ENCODE results near the gene TRPM8.

TRPM8 gene

DNA sequence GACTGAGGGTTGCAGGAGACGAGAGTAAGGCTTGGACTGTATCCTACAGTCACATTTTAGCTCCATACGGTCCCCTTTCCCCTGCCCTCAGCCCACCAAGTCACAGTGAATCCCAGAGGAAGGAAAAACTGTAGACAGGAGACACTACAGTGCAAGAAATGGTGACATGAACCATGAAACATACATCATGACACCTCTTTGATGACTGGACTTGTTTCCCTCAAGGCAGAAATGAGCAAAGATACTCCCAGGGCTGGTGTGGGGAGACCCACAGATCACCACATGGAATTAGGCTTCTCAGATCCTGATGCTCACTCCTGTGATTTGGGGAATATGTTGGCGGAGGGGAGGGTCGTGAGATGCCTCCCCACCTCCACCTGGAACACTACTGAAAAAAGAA, 85.1 kb downstream of the TRPM8 start:
- DNase-seq (ENCODE audit: low read depth) = no peak

DNA sequence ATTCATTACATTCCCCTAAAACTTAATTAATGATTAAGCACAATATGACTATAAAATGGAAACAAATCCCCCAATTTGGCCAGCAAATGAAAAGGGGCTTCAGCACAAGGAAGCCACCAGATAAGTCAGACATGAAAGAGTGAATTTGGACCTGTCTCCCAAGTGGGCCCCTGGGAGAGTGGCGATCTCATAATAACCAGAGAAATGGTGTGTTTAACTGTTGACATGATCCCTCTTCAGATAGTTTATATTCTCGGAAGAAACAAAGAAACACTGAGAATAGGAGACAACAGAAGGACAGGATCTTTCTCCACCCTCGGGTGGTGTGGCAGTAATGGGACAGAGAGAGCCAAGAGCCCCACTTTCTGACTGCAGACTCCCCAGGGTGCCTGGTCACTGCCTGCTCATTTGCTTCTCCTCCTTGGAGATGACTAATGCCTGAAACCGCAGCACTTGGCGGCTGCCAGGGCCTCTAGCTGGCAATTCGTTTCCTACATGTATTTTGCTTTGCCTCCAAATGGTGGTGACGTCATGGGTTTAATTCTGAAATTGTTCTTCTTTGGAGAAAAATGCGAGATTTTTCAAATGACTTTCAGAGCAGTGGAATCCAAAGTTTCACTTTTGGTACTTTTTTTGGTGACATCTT, 86.9 kb downstream of the TRPM8 start:
- DNase-seq (ENCODE audit: low read depth) = no peak

DNA sequence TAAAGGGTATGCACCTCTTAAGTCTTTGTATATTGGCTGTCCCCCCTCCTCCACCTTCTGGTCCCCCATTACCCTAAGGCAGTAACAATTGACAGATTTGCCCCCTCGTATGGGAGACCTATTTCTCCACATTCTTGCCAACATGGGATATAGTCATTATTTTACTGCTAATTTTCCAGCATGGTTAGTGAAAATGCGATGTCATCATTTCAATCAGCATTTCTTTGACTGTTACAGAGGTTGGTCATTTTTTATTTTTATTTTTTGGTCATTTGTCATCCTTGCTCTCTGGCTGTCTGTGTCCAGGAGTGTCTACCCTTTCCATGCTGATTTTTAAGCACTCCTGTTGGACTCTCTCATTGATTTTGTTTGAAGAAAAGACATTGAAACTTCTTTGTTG, 88.0 kb downstream of the TRPM8 start:
- no peak for DNase-seq (ENCODE audit: low read depth)

DNA sequence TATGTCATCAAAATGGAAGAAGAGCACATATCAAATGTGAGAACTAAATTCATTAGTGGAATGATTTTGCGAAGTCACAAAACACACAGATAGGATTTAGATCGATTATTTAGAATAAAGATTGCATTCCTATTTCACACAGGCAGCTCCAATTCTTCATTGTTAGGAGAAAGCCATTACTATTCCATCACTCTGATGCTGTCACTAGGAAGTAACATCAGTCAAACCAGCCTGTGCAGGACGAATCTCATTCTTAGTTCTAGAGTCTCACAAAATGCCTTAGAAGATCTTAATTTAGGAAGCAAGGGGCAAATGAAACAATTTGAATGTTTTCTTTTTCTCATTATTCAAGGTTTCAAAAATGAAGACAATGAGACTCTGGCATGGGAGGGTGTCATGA, 89.3 kb downstream of the TRPM8 start:
- DNase-seq (ENCODE audit: low read depth) = no peak

DNA sequence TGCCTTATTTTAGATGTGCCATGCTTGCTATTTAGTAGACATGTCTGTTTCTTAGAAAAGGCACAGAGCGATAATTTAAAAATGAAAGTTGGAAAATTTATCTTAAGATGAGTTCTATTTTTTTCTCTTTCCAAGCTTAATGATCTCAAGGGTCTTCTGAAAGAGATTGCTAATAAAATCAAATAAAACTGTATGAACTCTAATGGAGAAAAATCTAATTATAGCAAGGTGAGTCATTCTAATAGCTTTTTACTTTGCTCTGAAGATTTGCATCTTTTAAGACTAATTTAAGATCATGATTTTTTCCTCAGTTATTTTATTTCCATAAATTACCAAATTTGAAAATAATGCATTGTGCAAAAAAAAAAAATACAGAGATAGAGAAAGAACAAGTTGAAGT, 97.3 kb downstream of the TRPM8 start:
- DNase-seq (ENCODE audit: low read depth) = no peak

DNA sequence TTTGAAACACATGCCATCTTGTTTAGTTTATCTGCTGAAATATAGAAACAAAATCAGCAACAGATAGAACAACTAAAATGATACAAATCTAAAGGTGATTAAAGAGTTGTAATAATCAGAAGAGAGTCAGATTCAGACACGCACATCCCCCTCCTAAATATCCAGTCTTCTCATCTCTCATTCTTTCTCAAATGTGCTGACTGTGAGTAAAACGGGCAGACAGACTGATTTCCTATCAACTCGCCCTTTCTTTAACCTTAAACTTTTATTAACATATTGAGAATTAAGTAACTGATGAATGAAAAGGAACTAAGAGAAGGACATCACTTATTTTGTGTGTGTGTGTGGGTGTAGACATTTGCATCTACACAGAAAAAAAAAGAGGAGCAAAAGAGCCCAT, 98.7 kb downstream of the TRPM8 start:
- DNase-seq (ENCODE audit: low read depth) = no peak

DNA sequence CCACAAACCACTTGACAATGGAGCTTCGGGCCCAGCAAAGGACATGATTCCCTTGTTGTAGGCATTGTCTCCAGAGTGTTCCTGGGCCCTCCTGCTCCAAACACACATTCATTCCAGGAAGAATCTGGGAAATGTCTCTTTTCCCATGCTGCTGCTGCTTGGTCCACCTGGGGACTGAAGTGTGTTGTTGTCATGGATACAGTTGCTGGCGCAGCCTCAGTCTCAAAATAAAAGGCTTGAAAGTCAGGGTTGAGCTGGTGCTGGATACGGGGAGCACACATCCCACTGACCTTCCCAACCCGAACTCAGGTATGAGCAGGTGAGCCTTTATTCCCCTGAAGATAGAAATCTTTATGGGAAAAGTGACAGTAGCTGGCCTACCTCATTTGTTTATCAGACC, 102.7 kb downstream of the TRPM8 start:
- DNase-seq (ENCODE audit: low read depth) = no peak

DNA sequence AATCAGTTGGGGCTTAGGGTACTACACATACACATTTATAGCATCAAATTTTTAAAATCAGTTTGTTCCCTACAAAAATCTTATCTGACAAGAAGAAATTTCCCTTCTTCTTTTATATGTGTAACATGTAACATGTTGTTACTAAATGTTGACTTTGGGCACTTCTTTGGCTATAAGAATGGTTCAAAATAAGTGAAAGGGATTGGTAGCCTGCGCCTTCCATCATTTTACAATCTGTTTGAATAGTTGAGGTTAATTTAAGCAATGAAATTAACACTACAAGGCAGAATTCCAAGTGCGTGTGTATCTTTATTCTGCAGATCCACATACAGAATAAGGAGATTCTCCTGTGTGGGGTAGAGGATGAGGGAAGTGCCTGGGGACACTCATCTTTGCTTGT, 103.2 kb downstream of the TRPM8 start:
- DNase-seq (ENCODE audit: low read depth) = no peak

DNA sequence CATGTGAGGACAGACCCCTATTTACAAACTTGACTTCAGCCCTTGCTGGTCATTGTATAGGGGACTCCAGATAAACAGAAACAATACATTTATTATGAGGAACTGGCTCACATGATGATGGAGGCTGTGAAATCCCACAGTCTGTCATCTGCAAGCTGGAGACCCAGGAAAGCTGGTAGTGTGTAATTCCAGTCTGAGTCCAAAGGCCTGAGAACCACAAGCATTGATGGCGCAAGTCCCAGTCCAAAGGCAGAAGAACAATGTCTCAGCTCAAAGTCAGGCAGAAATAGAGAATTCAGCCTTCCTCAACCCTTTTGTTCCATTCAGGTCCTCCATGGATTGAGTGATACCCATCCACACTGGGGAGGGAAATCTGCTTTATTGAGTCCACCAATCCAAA, 105.3 kb downstream of the TRPM8 start:
- DNase-seq (ENCODE audit: low read depth) = no peak

DNA sequence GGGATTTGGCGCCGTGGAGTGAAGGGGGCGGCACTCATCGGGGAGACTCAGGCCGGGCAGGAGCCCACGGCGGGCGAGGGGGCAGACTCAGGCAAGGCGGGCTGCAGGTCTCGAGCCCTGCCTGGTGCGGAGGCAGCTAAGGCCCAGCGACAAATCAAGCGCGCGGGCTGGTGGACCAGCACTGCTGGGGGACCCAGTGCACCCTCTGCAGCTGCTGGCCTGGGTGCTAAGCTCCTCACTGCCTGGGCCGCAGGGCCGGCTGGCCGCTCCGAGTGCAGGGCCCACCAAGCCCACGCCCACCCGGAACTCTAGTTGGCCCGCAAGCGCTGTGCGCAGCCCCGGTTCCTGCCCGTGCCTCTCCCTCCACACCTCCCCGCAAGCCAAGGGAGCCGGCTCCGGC, 107.1 kb downstream of the TRPM8 start:
- no peak for DNase-seq (ENCODE audit: low read depth)

DNA sequence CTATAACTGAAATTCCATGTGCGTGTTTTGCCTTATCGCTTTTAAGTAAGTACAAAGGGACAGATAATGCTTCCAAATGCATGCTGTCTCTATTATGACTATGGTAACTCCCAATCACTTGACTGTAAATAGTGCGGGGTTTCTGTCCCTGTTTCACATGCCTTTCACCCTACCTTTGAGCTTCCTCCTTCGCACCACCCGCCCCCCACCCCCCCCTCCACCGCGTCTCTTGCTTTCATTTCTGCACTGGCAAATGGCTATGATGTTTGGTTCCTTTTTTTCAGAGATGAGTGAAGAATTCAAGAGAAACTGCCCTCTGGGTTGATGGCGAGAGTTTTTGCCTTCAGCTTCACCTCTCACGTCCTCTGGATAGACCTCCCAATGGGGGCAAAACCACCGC, 108.3 kb downstream of the TRPM8 start:
- DNase-seq (ENCODE audit: low read depth) = no peak

DNA sequence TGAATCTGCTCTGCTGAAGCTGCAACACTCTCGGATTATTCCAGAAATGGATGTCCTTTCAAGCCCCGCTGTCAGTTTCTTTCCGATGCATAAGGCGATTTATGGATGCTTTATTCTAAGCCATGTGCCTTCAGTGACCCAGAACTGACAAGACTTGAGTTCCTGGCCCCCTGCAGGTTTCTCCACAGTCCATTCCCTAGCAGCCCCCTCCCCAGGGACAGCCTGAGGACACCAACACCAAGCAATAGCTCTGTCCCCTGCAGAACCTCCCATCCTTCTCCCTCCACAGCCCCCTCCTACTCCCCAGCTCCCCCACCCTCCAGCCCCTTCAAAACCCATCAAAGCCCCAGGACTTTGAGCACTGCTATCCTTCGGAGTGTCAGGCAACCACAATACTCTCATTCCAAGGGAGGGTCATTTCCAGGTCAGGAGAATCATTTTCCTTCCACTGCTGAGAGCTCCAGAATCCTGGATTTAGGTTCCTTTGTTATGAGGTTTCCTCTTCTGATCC, 108.8 kb downstream of the TRPM8 start:
- no peak for DNase-seq (ENCODE audit: low read depth)

DNA sequence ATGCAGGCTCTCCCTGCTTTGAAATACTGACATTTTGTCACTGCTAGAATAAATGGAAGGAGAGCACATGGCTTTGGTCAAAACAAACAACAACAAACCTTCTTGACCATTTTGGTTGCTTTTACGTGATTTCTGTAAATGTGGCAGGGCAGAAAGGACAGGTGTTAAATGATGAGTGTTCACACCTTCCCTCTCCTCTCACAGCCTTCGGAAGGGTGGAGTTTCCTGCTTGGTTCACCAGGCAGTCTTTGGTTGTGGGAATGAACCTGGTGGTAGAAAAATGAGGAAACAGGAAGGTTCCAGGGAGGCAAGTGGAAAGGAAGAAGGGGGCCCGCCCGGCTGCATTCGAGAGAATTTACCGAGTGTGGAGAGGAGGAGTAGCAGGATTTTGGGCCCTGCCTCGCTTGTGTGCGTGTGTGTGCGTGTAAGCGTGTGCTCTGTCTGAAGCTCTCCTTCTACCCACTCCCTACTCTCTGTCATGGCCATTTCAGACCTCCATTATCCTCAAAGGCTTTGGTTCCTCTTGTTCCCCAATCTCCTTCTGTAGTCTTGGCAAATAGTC, 109.6 kb downstream of the TRPM8 start:
- no peak for DNase-seq (ENCODE audit: low read depth)

DNA sequence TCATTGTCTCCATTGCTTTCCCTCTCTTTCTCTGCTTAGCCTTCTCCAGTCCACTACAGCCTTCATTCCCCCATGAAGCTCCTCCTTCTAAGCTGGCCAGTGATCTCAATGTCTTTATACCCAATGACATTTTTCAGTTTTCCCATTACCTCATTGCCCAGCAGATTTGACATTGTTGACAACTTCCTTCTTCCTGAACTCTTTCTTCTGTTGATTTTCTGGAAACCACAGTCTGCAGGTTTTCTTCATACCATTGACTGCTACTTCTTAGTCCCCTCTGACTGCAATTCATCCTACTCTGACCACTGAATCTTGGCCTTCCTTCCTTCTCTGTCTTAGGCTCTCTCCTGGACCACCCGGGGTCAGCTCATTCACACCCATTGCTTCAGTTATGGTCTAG, 110.5 kb downstream of the TRPM8 start:
- DNase-seq (ENCODE audit: low read depth) = no peak

DNA sequence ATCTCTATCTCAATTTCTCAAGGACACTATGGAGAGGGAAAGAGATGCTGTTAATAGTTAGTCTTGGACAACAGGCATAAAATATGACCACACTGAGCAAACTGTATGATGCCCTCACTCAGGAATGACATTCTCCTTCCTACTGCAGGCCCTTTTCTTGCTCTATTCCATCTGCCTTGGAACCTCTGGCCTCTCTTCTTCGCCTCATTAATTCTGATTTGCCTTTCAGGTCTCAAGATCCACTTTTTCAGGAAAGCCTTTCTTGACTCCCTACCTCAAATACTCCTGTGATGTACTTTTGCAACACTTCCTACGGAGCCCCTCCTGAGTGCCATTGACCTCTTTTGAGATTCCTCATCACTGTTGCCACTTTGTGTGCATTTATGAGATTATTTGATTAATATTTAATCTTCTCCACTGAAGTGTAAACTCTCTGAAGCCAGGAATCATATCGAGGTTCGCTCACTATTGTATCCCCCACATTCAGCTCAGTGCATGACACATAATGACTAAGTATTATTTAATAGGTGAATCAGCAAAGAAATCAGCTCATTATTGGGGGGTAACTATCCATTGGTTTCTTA, 112.1 kb downstream of the TRPM8 start:
- no peak for DNase-seq (ENCODE audit: low read depth)

DNA sequence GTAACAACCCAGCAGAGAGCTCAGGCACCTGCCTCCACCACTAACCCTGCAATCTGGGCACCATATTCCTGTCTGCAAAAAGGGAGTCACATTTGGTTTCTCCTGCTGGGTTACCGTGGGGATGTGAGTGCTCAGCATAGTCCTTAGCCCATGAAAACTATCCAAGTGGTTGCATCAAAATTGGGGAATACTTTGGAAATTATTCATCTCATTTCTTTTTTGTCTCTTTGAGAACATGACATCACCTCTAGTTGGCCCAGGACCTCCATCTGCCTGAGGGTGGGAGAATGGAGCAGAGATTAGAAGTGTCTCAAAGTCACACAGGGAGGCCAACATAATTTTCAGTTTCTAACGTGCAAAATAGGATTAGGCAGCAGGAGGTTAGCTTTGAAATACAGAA, 114.0 kb downstream of the TRPM8 start:
- no peak for DNase-seq (ENCODE audit: low read depth)

DNA sequence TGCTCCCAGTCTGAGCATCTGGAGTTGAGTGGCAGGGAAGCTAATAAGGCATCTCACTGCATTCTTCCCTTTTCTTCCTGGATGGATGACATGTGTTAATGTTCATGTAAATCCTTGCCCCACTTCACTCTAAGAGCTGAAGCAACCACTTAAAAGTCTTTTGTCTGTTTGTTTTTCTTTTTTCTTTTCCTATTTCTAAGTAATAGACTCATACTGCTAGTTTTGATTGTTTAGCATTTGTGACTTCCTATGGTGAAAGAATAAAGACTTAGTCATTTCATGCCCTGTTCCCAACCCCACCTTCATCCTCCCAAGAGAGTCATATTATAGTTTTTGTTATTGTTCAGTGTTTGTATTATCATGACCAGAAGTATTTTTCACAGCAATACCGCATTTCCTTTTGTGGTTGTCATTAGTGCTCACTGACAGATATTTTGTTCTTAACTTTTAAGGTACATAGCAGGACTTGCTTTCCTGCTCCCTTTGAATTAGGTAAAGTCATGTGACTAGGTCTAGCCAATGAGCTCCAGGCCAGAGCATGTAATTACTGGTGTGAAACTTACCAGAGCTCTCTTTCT, 115.2 kb downstream of the TRPM8 start:
- DNase-seq (ENCODE audit: low read depth) = no peak

DNA sequence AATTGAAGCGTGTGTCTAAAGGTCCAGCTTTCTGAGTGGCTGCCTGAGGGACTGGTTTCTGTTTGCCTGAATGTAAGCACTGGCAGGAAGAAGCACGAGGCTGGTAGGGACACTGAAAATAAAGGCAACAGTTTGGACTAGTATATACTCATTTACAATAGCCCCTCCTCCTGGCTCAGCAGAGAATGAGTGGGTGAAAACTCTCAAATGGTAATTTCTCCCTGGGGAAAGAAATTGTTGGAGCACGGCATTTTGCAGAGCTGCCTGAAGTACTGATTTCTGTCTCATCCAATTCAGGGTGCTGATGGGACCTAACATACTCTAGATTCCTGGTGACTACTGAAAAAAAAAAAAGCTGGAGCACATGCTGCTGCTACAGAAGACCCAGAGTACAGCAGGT, 116.0 kb downstream of the TRPM8 start:
- no peak for DNase-seq (ENCODE audit: low read depth)

DNA sequence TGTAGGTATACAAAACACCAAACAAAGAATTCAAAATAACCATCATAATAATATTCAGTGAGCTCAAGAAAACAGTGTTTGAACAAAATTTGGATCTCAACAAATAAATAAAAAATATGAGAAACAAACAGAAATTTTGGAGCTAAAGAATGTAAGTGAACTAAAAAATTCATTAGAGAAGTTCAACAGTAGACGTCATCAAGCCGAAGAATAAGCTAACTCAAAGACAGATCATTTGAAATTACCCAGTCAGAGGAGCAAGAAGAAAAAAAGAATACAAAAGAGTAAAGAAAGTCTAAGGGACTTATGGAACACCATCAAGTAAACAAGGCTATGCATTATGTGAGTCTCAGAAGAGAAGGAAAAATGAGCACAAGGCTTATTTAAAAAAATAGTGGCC, 116.7 kb downstream of the TRPM8 start:
- DNase-seq (ENCODE audit: low read depth) = no peak

DNA sequence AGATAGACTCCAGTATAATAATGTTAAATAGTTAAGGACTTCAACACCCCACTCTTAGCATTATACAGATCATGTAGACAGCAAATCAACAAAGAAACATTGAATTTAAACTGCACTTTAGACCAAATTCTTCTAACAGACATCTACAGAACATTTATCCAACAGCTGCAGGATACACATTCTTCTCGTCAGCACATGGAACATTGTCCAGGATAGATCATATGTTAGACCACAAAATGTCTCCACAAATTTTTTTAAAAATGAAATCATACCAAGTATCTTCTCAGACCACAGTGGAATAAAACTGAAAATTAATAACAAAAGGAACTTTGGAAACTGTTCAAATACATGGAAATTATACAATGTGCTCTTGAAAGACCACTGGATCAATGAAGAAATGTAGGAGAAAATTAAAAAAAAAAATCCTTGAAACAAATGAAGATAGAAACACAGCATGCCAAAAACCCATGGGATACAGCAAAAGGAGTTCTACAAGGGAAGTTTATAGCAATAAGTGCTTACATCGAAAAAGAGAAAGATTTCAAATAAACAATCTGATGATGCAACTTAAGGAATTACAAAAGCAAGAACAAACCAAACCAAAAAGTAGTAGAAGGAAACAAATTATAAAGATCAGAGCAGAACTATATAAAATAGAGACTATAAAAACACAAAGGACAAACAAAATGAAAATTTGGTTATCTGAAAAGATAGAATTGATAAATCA, 121.1 kb downstream of the TRPM8 start:
- no peak for DNase-seq (ENCODE audit: low read depth)

DNA sequence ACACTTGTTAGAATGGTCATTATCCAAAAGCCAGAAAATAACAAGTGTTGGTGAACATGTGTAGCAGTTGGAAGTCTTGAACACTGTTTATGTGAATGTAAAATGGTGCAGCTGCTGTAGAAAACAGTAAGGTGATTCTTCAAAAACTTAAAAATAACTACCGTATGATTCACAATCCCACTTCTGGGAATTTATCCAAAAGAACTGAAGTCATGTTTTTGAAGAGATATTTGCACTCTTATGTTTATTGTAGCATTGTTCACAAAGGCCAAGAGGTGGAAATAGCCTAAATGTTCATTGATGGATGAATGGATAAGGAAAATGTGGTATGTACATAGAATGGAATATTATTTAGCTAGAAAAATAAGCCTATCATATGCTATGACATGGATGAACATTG, 127.0 kb downstream of the TRPM8 start:
- DNase-seq (ENCODE audit: low read depth) = no peak

DNA sequence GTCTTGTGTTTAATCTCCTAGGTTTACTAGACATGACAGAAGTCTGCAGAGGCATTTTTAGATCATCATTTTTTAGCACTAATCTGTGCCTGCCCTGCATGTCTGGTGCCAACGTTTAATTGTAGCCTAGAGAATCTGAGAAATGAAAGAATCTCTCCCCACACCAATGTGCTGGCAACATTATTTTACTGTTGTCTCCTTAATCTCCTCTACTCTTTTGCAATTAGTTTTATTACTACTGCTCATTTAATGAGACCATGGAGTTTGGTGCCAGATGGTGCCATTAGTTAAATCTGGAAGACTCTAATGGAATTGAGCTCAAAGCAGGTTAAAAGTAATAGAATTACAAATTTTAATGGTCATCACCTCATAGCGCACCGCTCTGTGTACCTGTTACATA, 129.3 kb downstream of the TRPM8 start:
- DNase-seq (ENCODE audit: low read depth) = no peak

DNA sequence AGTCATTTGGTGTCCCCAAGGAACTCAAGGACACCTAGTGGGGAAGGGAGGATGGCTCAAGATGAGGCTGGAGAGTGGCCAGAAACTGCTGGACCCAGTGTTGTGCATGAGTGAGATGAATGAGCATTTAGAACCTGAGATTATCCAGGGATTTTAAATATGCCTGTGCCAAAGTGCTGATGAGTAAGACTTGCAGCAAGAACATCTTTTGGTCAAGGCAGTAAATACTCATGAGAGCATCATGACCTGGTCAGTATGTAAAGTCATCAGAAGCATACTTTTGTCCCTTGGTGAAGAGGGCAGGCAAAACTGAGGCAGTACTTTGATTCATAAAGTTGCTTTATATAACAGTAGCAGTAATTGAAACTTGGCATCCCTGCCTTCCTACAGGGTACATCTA, 130.2 kb downstream of the TRPM8 start:
- no peak for DNase-seq (ENCODE audit: low read depth)
